ENCODE measurements around the gene GLIS1. TPM values are rescaled to one million over a fixed set of nuclear protein-coding genes. Genes with fewer than 3 reads are reported as not detected.

Gene GLIS1
- total RNA-seq, 1 donor from 2014 or later: not detected

DNA sequence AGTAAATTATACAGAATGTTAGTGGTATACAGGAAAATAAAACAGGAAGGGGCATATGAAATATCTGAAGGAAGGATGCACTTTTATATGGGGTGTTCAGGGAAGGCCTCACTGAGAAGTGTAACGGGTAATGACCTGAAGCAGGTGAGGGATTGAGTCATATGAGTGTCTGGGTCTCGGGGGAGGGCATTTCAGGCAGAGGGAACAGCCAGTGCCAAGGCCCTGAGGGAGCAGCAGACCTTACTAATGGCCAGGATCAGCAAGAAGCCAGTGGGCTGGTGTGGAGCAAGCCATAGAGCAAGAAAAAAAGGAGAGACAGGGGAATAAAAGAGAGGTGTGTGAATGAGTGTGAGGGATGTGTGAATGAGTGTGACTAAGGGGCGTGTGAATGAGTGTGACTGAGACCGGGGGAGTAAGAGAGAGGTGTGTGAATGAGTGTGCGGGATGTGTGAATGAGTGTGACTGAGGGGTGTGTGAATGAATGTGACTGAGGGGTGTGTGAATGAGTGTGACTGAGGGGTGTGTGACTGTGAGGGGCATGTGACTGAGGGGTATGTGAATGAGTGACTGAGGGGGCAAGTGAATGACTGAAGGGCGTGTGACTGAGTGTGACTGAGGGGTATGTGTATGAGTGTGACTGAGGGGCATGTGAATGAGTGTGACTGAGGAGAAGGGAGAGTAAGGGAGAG, 107.2 kb downstream of the GLIS1 start:
- H3K27me3 ChIP-seq: no peaks in the 10 kb centered on the region
- TF ChIP-seq, protein P1, sequence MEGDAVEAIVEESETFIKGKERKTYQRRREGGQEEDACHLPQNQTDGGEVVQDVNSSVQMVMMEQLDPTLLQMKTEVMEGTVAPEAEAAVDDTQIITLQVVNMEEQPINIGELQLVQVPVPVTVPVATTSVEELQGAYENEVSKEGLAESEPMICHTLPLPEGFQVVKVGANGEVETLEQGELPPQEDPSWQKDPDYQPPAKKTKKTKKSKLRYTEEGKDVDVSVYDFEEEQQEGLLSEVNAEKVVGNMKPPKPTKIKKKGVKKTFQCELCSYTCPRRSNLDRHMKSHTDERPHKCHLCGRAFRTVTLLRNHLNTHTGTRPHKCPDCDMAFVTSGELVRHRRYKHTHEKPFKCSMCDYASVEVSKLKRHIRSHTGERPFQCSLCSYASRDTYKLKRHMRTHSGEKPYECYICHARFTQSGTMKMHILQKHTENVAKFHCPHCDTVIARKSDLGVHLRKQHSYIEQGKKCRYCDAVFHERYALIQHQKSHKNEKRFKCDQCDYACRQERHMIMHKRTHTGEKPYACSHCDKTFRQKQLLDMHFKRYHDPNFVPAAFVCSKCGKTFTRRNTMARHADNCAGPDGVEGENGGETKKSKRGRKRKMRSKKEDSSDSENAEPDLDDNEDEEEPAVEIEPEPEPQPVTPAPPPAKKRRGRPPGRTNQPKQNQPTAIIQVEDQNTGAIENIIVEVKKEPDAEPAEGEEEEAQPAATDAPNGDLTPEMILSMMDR (IDR thresholded peaks at IDR 0.05): no peak
- H3K9me3 ChIP-seq: no peaks in the 10 kb centered on the region
- DNase-seq (ENCODE audit: low spot score in 2 of 2): peak in 1 of 2 donors; percentile 9
- H3K4me3 ChIP-seq: no peak overlapping the region
- H3K36me3 ChIP-seq: no peaks in the 10 kb centered on the region
- intact Hi-C loops (cut with DNase I): no loop called here
- H3K27ac ChIP-seq: no peak overlapping the region
- H3K4me1 ChIP-seq: no peaks in the 10 kb centered on the region

- Histone ChIP-seq H3K9me3 (no peaks in the 10 kb centered on the region), H3K4me1 (no peaks in the 10 kb centered on the region), H3K36me3 (no peaks in the 10 kb centered on the region), H3K4me3 (no peak overlapping the region), H3K27me3 (no peaks in the 10 kb centered on the region), H3K27ac (no peak overlapping the region)
- peak in 1 of 2 donors; percentile 38 for DNase-seq (ENCODE audit: low spot score in 2 of 2)
- intact Hi-C loops (cut with DNase I): no loop called here
- TF ChIP-seq, protein P1 (IDR thresholded peaks at IDR 0.05): no peak
Observed at GRCh38 chr1:53629101-53629691, 109.8 kb downstream of the GLIS1 start.

DNA sequence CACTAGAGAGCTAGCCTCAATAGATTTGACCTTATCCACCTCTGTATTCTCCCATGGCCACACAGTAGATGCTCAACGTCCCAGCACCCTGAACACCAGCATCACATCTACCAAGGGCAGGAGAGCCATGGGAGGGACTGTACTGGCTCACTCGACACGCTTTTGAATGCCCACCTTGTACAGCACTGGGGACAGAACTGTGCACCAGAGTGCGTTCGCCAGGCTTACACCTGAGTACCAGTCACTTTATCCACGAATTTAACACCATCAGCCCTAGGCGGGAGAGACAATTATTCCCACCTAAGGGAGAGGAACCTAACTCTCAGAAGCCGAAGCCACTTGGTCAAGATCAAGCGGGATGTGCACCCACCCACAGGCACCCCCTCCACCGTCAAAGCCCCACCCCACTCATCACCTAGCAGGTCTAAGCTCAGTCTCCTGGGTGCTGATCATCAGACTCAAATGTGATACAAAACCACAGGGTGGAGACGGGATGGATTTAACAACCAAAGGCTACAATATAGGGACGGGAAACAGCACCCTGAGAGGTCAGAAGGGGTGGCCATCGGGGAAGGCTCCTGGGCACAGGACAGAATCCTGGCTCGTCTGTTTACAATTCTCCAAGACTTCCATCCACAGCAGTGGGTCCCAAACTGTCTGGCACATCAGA, 110.5 kb downstream of the GLIS1 start:
- Histone ChIP-seq H3K4me3 (no peak overlapping the region), H3K27ac (no peak overlapping the region), H3K27me3 (no peaks in the 10 kb centered on the region), H3K9me3 (no peaks in the 10 kb centered on the region), H3K4me1 (no peaks in the 10 kb centered on the region), H3K36me3 (no peaks in the 10 kb centered on the region)
- peak in 1 of 2 donors; percentile 22 for DNase-seq (ENCODE audit: low spot score in 2 of 2)
- intact Hi-C loops (cut with DNase I): no loop called here
- TF ChIP-seq, protein P1 (IDR thresholded peaks at IDR 0.05): no peak

DNA sequence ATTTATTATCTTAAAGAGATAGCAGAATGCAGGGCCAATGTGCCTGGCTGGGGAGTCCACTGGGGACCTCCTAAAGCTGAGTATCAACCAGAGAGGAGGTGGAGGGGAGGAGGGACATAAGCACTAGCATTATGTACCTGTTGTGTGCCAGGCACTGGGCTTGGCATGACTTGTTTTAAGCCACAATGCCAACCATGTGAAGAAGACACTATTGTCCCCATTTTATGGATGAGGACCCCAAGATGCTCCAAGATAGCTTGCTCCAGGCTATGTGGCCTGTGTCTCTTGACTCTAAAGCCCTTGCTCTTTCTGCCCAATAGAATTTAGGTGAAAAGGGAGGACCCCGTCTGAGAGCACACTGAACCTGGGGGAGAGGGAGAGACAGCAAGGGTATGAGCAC, 111.3 kb downstream of the GLIS1 start:
- Histone ChIP-seq H3K4me3 (no peak overlapping the region), H3K9me3 (no peaks in the 10 kb centered on the region), H3K36me3 (no peaks in the 10 kb centered on the region), H3K27me3 (no peaks in the 10 kb centered on the region), H3K27ac (no peak overlapping the region), H3K4me1 (no peaks in the 10 kb centered on the region)
- intact Hi-C loops (cut with DNase I): no loop called here
- DNase-seq (ENCODE audit: low spot score in 2 of 2): peak in 1 of 2 donors; percentile 19
- TF ChIP-seq, protein P1 (IDR thresholded peaks at IDR 0.05): no peak

- Histone ChIP-seq H3K27ac (no peak overlapping the region), H3K4me3 (no peak overlapping the region), H3K4me1 (no peaks in the 10 kb centered on the region), H3K9me3 (no peaks in the 10 kb centered on the region), H3K27me3 (no peaks in the 10 kb centered on the region), H3K36me3 (no peaks in the 10 kb centered on the region)
- TF ChIP-seq, protein P1 (IDR thresholded peaks at IDR 0.05): no peak
- peak in 1 of 2 donors; percentile 24 for DNase-seq (ENCODE audit: low spot score in 2 of 2)
- intact Hi-C loops (cut with DNase I): no loop called here
Observed at GRCh38 chr1:53627031-53627430, 111.9 kb downstream of the GLIS1 start.
